HL-60 (cell line): Measurements from ENCODE around the gene GAPDHS.

Experiments
- CTCF ChIP-seq: IDR thresholded peaks from one replicate; pipeline ENCODE4 v1.5.1; 2011; ENCODE audit warnings: low read length, control low read depth, inconsistent platforms; ENCODE audit not compliant: insufficient read depth
- GABPA ChIP-seq: IDR thresholded peaks from 2 replicates; pipeline ENCODE4 v1.6.1; 2012; ENCODE audit warnings: low read depth
- REST ChIP-seq: IDR thresholded peaks from 2 replicates; pipeline ENCODE4 v1.6.1; 2012; ENCODE audit warnings: low read depth; ENCODE audit not compliant: insufficient replicate concordance
- SPI1 ChIP-seq: IDR thresholded peaks from 2 replicates; pipeline ENCODE4 v1.6.1; 2012; ENCODE audit warnings: low read depth, mild to moderate bottlenecking, borderline replicate concordance

DNA sequence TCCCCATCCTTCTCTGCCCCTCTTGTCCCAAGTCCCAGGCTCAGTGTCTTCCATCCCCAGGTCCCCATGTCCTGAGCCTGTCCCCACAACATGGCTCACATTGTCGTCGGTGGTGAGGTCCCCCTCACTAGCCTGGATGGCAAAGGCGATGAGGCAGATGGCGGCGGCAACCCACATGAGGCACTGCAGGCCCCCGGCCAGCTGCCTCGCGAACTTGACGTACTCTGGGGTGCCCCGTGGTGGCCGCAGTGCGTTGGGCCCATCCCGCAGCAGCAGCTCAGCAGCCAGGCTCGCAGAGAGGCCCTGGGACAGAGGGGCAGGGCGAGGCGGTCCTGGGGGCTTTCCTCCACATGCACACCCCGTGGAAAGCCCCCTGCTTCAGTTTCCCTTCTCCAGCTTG lies 29.1 kb downstream of the GAPDHS start:
- TF ChIP-seq CTCF (no peak), REST (no peak), GABPA (no peak), SPI1 (no peak)
